ENCODE results near the gene PYY.
"Not testable (repeated sequence)": the region's sequence is repeated elsewhere in the genome, so short reads cannot be mapped to it uniquely, and the experiment has no call there.

The PYY gene

GRCh38 chr17:43976963-43977837, 23.5 kb upstream of the PYY start:
- DNase-seq = no peak

GRCh38 chr17:43975898-43976297, 22.2 kb upstream of the PYY start:
- no peak for DNase-seq

GRCh38 chr17:43974382-43975266, 20.9 kb upstream of the PYY start:
- DNase-seq = no peak

- not testable (repeated sequence) for DNase-seq
Measured at GRCh38 chr17:43972444-43973212, 18.9 kb upstream of the PYY start.

GRCh38 chr17:43971436-43971835, 17.7 kb upstream of the PYY start:
- not testable (repeated sequence) for DNase-seq

- DNase-seq = no peak
Measured at GRCh38 chr17:43970366-43970765, 16.6 kb upstream of the PYY start.

- DNase-seq = no peak
Measured at GRCh38 chr17:43967251-43967875, 13.6 kb upstream of the PYY start.

- DNase-seq = no peak
Measured at GRCh38 chr17:43966276-43966675, 12.5 kb upstream of the PYY start.

GRCh38 chr17:43962479-43962878, 8.7 kb upstream of the PYY start:
- no peak for DNase-seq

GRCh38 chr17:43961954-43962353, 8.2 kb upstream of the PYY start:
- DNase-seq = no peak

- not testable (repeated sequence) for DNase-seq
Measured at GRCh38 chr17:43961292-43961691, 7.6 kb upstream of the PYY start.

- no peak for DNase-seq
Measured at GRCh38 chr17:43958748-43959352, 5.1 kb upstream of the PYY start.

GRCh38 chr17:43956222-43956621, 2.5 kb upstream of the PYY start:
- no peak for DNase-seq

- DNase-seq = no peak
Measured at GRCh38 chr17:43952724-43953666, 745 bp downstream of the PYY start.

- DNase-seq = no peak
Measured at GRCh38 chr17:43952351-43952723, 1.4 kb downstream of the PYY start.

GRCh38 chr17:43951750-43952149, 2.0 kb downstream of the PYY start:
- no peak for DNase-seq

- no peak for DNase-seq
Measured at GRCh38 chr17:43950554-43950953, 3.2 kb downstream of the PYY start.

GRCh38 chr17:43949781-43950180, 4.0 kb downstream of the PYY start:
- DNase-seq = peak; percentile 44

GRCh38 chr17:43946781-43947180, 7.0 kb downstream of the PYY start:
- no peak for DNase-seq

- peak; percentile 17 for DNase-seq
Measured at GRCh38 chr17:43945074-43945829, 8.5 kb downstream of the PYY start.
